Smooth muscle cell of the brain vasculature (primary cell): ENCODE data around the gene TUBA4A.
"Not testable (repeated sequence)": the region's sequence is repeated elsewhere in the genome, so short reads cannot be mapped to it uniquely, and the experiment has no call there.

Experiments used
- DNase-seq: peaks from one replicate; pipeline ENCODE4 v3.0.0-alpha.2; 2012; ENCODE audit warnings: low read depth, low spot score

Gene TUBA4A

GRCh38 chr2:219253753-219254589 is at the start of gene TUBA4A:
Gene TUBA4A (minus strand): TSS chr2:219253918. CDS start chr2:219253858, 60 bp downstream.
- no peak for DNase-seq

- DNase-seq: no peak
Measured at GRCh38 chr2:219302412-219302968, 48.8 kb upstream of the TUBA4A start.

- no peak for DNase-seq
Measured at GRCh38 chr2:219300022-219300421, 46.3 kb upstream of the TUBA4A start.

DNA sequence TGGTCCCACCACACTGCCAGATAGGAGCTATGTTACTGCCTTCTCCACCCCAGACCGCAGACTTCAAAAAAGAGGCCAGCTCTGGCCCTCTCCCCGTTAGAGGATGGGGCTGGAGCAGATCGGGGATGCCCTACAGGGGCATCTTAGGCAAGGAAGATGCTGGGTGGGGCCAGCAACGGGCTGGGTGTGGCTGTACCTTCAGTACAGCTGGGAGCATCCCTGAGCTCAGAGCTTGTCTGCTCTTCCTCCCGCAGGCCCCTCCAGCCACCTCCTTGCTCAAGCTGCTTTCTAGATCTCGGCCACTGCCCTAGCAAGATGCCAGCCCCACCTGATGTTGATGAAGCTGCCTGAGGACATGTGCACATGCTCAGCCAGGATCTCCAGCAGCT is 45.6 kb upstream of the TUBA4A start:
- DNase-seq: no peak

DNA sequence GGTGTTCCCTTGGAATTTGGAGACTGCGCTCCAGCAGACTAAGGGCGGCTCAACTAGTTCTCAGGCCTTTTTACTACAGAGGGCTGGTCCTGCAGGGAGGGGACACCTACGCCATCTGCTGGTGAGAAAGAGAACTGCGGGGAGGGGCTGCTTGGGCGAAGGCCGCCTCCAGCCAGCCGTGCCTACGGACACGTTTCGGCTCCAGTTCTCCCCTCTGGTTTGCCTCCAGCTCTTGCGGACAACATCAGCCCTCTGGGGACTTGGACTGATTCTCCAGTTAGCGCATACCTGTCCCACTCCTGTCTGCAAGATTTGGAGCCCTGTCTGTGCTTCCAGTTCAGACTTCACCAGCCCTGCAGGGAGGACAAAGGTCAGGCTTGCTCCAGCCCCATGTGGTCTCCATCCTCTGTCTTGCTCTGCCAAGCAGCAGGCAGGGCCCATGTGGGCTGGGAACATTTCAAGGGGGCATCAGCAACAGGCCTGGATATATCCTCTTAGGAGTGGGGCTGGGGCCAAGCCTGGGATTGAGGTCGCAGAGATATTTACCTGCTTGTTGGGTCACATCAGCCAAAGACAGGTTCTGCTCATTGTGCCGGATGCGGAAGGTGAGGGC is 45.1 kb upstream of the TUBA4A start:
- DNase-seq: no peak

DNA sequence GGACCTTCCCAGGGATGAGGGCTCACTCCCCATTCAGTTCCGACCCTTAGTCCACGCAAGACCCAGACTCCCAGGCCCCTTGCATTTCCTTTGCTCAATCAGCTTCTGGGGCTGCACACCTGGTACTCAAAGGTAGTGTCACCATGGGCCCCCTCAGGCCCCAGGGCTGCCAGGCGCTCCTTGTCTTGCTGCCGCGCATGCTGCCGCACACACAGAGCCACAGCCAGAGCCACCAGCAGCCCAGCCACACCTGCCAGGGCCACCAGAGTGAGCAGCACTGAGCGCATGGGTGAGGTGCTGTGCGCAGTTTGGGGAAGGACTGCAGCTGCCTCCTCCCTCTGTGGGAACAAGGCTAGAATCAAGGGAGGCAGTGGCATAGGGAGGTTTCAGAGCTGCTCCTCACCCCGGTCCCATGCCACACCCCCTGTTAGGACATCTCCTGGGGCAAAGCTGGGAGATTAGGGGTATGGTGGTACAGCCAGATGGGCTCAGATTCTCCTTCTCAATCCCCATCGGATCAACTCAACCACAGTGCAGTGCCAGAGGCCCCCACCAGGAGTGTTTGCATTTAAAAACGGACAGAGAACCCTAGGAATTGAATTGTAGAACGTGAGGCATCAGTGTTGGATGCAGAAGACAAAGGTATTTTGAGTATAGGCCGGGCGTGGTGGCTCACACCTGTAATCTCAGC is 44.2 kb upstream of the TUBA4A start:
- no peak for DNase-seq

- DNase-seq: no peak
Measured at GRCh38 chr2:219296631-219297391, 43.1 kb upstream of the TUBA4A start.

DNA sequence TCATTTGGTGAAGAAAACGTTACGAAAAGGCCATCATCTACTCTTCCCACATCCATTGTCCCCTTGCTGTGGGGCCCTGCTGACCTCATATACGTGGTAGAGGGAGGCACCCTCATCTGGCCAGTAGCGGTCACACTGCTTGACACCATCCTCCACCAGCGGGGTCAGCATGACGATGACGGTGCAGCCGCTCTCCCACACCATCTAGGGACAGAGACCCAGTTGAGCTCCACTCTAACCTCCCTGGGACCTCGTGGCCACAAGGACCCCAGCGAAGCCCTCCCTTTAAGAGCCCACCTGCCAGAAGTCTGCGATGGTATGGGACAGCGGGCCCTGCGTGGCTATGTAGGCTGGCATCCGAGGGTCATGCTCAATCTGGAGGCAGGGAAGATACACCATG is 42.4 kb upstream of the TUBA4A start:
- DNase-seq: no peak

- DNase-seq: no peak
Measured at GRCh38 chr2:219294356-219295351, 40.9 kb upstream of the TUBA4A start.

- no peak for DNase-seq
Measured at GRCh38 chr2:219293736-219294231, 40.1 kb upstream of the TUBA4A start.

DNA sequence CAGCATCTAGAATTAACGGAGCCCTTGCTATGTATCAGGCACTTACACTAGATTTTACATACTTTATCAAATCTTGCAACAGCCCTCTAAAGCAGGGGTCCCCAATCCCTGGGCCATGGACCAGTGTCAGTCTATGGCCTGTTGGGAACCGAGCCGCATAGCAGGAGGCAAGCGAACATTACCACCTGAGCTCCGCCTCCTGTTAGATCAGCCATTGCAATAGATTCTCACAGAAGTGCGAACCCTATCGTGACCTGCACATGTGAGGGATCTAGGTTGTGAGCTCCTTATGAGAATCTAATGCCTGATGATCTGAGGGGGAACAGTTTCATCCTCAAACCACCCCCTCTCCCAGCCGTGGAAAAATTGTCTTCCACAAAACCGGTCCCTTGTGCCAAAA is 38.9 kb upstream of the TUBA4A start:
- no peak for DNase-seq

- DNase-seq: no peak
Measured at GRCh38 chr2:219291910-219292490, 38.3 kb upstream of the TUBA4A start.

GRCh38 chr2:219291394-219291793 is 37.7 kb upstream of the TUBA4A start:
- DNase-seq: no peak

GRCh38 chr2:219290381-219291171 is 36.9 kb upstream of the TUBA4A start:
- no peak for DNase-seq

GRCh38 chr2:219289537-219290361 is 36.0 kb upstream of the TUBA4A start:
- DNase-seq: no peak

DNA sequence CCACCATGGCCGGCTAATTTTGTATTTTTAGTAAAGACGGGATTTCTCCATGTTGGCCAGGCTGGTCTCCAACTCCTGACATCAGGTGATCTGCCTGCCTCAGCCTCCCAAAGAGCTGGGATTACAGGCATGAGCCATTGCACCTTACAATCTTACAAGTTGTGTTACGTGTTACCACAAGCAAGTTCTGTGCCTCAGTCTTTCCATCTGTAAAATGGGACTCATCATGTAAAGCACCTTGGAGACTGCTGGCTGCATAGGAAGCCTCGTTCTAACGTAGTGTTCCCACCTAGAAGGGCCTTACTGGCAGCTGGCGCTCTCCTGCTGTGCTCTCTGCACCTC is 35.4 kb upstream of the TUBA4A start:
- no peak for DNase-seq

DNA sequence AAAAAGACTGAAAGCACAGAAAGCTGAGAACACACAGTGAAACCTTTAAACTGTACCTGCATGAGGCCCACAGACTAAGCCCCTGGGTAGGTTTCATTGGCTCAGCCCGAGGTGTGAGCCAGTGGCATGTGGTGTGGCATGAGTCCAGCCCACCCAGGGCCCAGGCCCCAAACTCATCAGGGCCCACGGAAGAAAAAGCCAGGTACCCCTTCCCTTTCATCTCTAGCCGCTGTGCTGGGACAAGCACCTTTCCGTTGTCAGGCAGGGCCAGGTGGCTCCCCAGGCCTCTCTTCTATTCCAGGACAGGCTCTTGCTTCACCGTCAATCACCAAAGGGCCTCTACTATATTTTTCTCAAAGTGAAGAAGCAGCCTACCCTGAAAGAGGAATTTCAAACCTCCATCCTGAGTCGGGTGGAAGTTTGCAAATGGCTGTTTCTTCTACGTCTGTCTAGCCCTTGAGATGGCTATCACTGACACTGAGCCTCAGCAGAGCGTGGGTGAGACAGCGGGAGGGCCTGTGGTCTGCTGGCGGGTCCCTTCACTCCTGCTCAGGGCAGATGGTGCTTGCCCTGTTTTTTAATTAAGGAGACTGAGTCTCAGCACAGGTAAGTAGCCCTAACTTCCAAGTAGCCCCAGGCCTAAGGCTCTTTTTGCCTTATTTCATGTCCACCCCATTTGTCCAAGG is 34.0 kb upstream of the TUBA4A start:
- no peak for DNase-seq

GRCh38 chr2:219287116-219287440 is 33.4 kb upstream of the TUBA4A start:
- not testable (repeated sequence) for DNase-seq
